HL-60 (cell line): ENCODE measurements around the gene OR1K1.

Experiments used
- DNase-seq, 2 experiments: peaks; one replicate each; pipeline ENCODE4 v3.0.0-alpha.2; 2010 to 2020; ENCODE audit warnings: low read depth in 1 of 2, low spot score in 1 of 2
- H3K27ac ChIP-seq: fragments of 250-450 bp; sonication (Bioruptor Pico); replicated peaks from 2 replicates; pipeline ENCODE4 v1.5.1; 2020; ENCODE audit warnings: mild to moderate bottlenecking, moderate library complexity
- H3K27me3 ChIP-seq: fragments of 250-450 bp; sonication (Bioruptor Pico); 2 replicates; pipeline ENCODE4 v1.5.1; 2021; ENCODE audit warnings: mild to moderate bottlenecking, moderate library complexity; ENCODE audit not compliant: insufficient read depth, poor library complexity, severe bottlenecking
- H3K4me3 ChIP-seq: replicated peaks from 2 replicates; pipeline ENCODE4 v1.5.1; 2011; ENCODE audit warnings: mild to moderate bottlenecking, control low read depth, low read length; ENCODE audit not compliant: insufficient read depth
- CTCF ChIP-seq: IDR thresholded peaks from one replicate; pipeline ENCODE4 v1.5.1; 2011; ENCODE audit warnings: low read length, control low read depth, inconsistent platforms; ENCODE audit not compliant: insufficient read depth
- GABPA ChIP-seq: IDR thresholded peaks from 2 replicates; pipeline ENCODE4 v1.6.1; 2012; ENCODE audit warnings: low read depth
- POLR2AphosphoS5 ChIP-seq: IDR thresholded peaks from 2 replicates; pipeline ENCODE4 v1.6.1; 2012; ENCODE audit warnings: low read depth
- REST ChIP-seq: IDR thresholded peaks from 2 replicates; pipeline ENCODE4 v1.6.1; 2012; ENCODE audit warnings: low read depth; ENCODE audit not compliant: insufficient replicate concordance
- SPI1 ChIP-seq: IDR thresholded peaks from 2 replicates; pipeline ENCODE4 v1.6.1; 2012; ENCODE audit warnings: low read depth, mild to moderate bottlenecking, borderline replicate concordance

The OR1K1 gene

GRCh38 chr9:122777935-122778627, 21.8 kb upstream of the OR1K1 start:
- no peak for DNase-seq
- H3K27ac ChIP-seq: no peak overlapping the region
- H3K4me3 ChIP-seq: no peak overlapping the region
- H3K27me3 ChIP-seq: no peaks in the 10 kb centered on the region
- no peak for TF ChIP-seq REST
- TF ChIP-seq SPI1: no peak
- no peak for TF ChIP-seq POLR2AphosphoS5

GRCh38 chr9:122779181-122779580, 20.7 kb upstream of the OR1K1 start:
- TF ChIP-seq POLR2AphosphoS5: no peak
- Histone ChIP-seq H3K27ac (no peak overlapping the region), H3K27me3 (no peaks in the 10 kb centered on the region), H3K4me3 (no peak overlapping the region)
- no peak for DNase-seq

- no peak for TF ChIP-seq SPI1
- no peak for TF ChIP-seq POLR2AphosphoS5
- no peak overlapping the region for H3K27ac ChIP-seq
- no peaks in the 10 kb centered on the region for H3K27me3 ChIP-seq
- DNase-seq: no peak
- H3K4me3 ChIP-seq: no peak overlapping the region
Measured at GRCh38 chr9:122780026-122780425, 19.9 kb upstream of the OR1K1 start.

GRCh38 chr9:122781671-122782070, 18.3 kb upstream of the OR1K1 start:
- Histone ChIP-seq H3K27me3 (no peaks in the 10 kb centered on the region), H3K27ac (no peak overlapping the region), H3K4me3 (no peak overlapping the region)
- DNase-seq: no peak
- TF ChIP-seq REST: no peak
- TF ChIP-seq GABPA: no peak
- no peak for TF ChIP-seq POLR2AphosphoS5
- TF ChIP-seq CTCF: no peak
- no peak for TF ChIP-seq SPI1

GRCh38 chr9:122785269-122785668, 14.7 kb upstream of the OR1K1 start:
- H3K4me3 ChIP-seq: no peak overlapping the region
- TF ChIP-seq REST (no peak), GABPA (no peak), POLR2AphosphoS5 (no peak), CTCF (no peak), SPI1 (no peak)
- H3K27me3 ChIP-seq: no peaks in the 10 kb centered on the region
- no peak overlapping the region for H3K27ac ChIP-seq
- DNase-seq: no peak
